Upper lobe of right lung (tissue), 1 donor: ENCODE data around the gene PPME1. TPM values are rescaled to one million over a fixed set of nuclear protein-coding genes. Genes with fewer than 3 reads are reported as not detected.

Experiments
- ATAC-seq: fragments of 200-7000 bp; cut with Tn5 transposase; one replicate; pipeline ENCODE4 v1.9.1; 2020; ENCODE audit warnings: mild to moderate bottlenecking, moderate library complexity
- DNase-seq: peaks from one replicate; pipeline ENCODE4 v3.0.0-alpha.2; 2020
- H3K27ac ChIP-seq: fragments of 200-600 bp; one replicate; pipeline ENCODE4 v1.8.0; 2022
- H3K27me3 ChIP-seq: fragments of 200-600 bp; one replicate; pipeline ENCODE4 v1.8.0; 2022; ENCODE audit warnings: mild to moderate bottlenecking
- H3K36me3 ChIP-seq: fragments of 200-600 bp; one replicate; pipeline ENCODE4 v1.8.0; 2022
- H3K4me1 ChIP-seq: fragments of 200-600 bp; one replicate; pipeline ENCODE4 v1.8.0; 2022
- H3K4me3 ChIP-seq: fragments of 200-600 bp; one replicate; pipeline ENCODE4 v1.8.0; 2022; ENCODE audit warnings: mild to moderate bottlenecking
- H3K9me3 ChIP-seq: fragments of 200-600 bp; one replicate; pipeline ENCODE4 v1.8.0; 2022
- CTCF ChIP-seq: fragments of 200-600 bp; IDR thresholded peaks from one replicate; pipeline ENCODE4 v1.8.0; 2022; ENCODE audit warnings: antibody characterized with exemption
- intact Hi-C: fragments of 100-400 bp; cut with DNase I; formaldehyde crosslinking; loops from one replicate; pipeline ENCODE4 v1.11.0; 2022
- total RNA-seq: library from RNA; stranded (reverse); fragmentation: NEBNext Ultra II Directional; extraction: Animal tissue kit (Norgen Biotek cat#: 25700); gene quantifications from one replicate; pipeline ENCODE4 v1.2.1, GENCODE V29; 2021
- donor health status: DM: no; HTN: yes; CAD: no; lungs with severe emphysema.

The PPME1 gene
- total RNA-seq, 1 donor from 2014 or later: 32.0 TPM

GRCh38 chr11:74253361-74253760 is 82.3 kb downstream of the PPME1 start:
- DNase-seq (no peak), ATAC-seq (no peak)
- H3K9me3 ChIP-seq: no peaks in the 10 kb centered on the region
- peaks cover 7% of the 10 kb centered on the region for H3K4me1 ChIP-seq
- peaks cover 61% of the 10 kb centered on the region for H3K36me3 ChIP-seq
- no peak overlapping the region for H3K4me3 ChIP-seq
- no peaks in the 10 kb centered on the region for H3K27me3 ChIP-seq
- intact Hi-C loops: no loop called here
- no peak overlapping the region for H3K27ac ChIP-seq
- no peak for TF ChIP-seq CTCF

- TF ChIP-seq CTCF: peak; percentile 95
- intact Hi-C loops: no loop called here
- no peaks in the 10 kb centered on the region for H3K27me3 ChIP-seq
- no peaks in the 10 kb centered on the region for H3K9me3 ChIP-seq
- H3K4me1 ChIP-seq: peaks cover 7% of the 10 kb centered on the region
- ATAC-seq: peak; percentile 88
- H3K4me3 ChIP-seq: no peak overlapping the region
- no peak for DNase-seq
- peaks cover 40% of the 10 kb centered on the region for H3K36me3 ChIP-seq
- H3K27ac ChIP-seq: no peak overlapping the region
Observed at GRCh38 chr11:74255741-74256375, 84.8 kb downstream of the PPME1 start.

- H3K4me3 ChIP-seq: no peak overlapping the region
- no peak for ATAC-seq
- DNase-seq: no peak
- TF ChIP-seq CTCF: no peak
- H3K27me3 ChIP-seq: no peaks in the 10 kb centered on the region
- peaks cover 7% of the 10 kb centered on the region for H3K4me1 ChIP-seq
- no peak overlapping the region for H3K27ac ChIP-seq
- no peaks in the 10 kb centered on the region for H3K9me3 ChIP-seq
- H3K36me3 ChIP-seq: peaks cover 33% of the 10 kb centered on the region
- intact Hi-C loops: no loop called here
Observed at GRCh38 chr11:74256378-74257133, 85.5 kb downstream of the PPME1 start.

- no peaks in the 10 kb centered on the region for H3K27me3 ChIP-seq
- peaks cover 7% of the 10 kb centered on the region for H3K4me1 ChIP-seq
- no peak overlapping the region for H3K4me3 ChIP-seq
- no peak overlapping the region for H3K27ac ChIP-seq
- DNase-seq (no peak), ATAC-seq (peak; percentile 15)
- intact Hi-C loops: no loop called here
- TF ChIP-seq CTCF: no peak
- H3K36me3 ChIP-seq: peaks cover 21% of the 10 kb centered on the region
- H3K9me3 ChIP-seq: no peaks in the 10 kb centered on the region
Observed at GRCh38 chr11:74257959-74258553, 87.0 kb downstream of the PPME1 start.

- TF ChIP-seq CTCF: no peak
- H3K4me1 ChIP-seq: peaks cover 7% of the 10 kb centered on the region
- no peaks in the 10 kb centered on the region for H3K36me3 ChIP-seq
- H3K9me3 ChIP-seq: no peaks in the 10 kb centered on the region
- ATAC-seq (no peak), DNase-seq (no peak)
- no peak overlapping the region for H3K4me3 ChIP-seq
- intact Hi-C loops: loop anchor here (10.0 kb wide), 1 partner anchor 182 kb away; no protein-coding TSS in a partner anchor
- H3K27me3 ChIP-seq: no peaks in the 10 kb centered on the region
- no peak overlapping the region for H3K27ac ChIP-seq
Observed at GRCh38 chr11:74262725-74263124, 91.6 kb downstream of the PPME1 start.
